HCT116 (cell line): Measurements from ENCODE around the gene ASCL5. TPM values are rescaled to one million over a fixed set of nuclear protein-coding genes. Genes with fewer than 3 reads are reported as not detected.

Source experiments
- ATAC-seq: fragments of 200-7000 bp; cut with Tn5 transposase; 2 replicates; pipeline ENCODE4 v1.9.1; 2020; ENCODE audit warnings: mild to moderate bottlenecking, moderate library complexity
- BruUV-seq: library from RNA; stranded (reverse); fragments of 400-500 nt; replicated peaks from 2 replicates; lab custom pipeline; 2021; lab: Mats Ljungman, UMichigan
- CTCF ChIA-PET: fragments of 300-600 bp; sonication (Branson Sonifier 250); formaldehyde crosslinking; loops from one replicate; lab custom pipeline; 2021; ENCODE audit warnings: antibody characterized with exemption; lab: Charles Lee
- POLR2A ChIA-PET: fragments of 300-600, 350-600 bp; sonication (Branson Sonifier 250); formaldehyde crosslinking; loops from one replicate; lab custom pipeline; 2021; ENCODE audit warnings: antibody characterized with exemption; lab: Charles Lee
- RAD21 ChIA-PET, 2 experiments: fragments of 300-600 bp; sonication (Branson Sonifier 250); formaldehyde crosslinking; loops; one replicate each; lab custom pipeline; 2023; ENCODE audit warnings: low total read pairs in 2 of 2; ENCODE audit not compliant: uncharacterized antibody in 2 of 2, unreplicated experiment in 2 of 2, low non-redundant PET in 1 of 2; lab: Charles Lee
- DNase-seq: peaks from one replicate; pipeline ENCODE4 v3.0.0-alpha.2; 2010; ENCODE audit warnings: low read depth, low spot score
- H2AFZ ChIP-seq: fragments of 200-600 bp; shearing (Covaris generic), sonication (generic); 2 replicates; pipeline ENCODE4 v1.6.1; 2017; ENCODE audit warnings: low read depth, mixed run types, mixed read lengths, antibody characterized with exemption, low read length; ENCODE audit not compliant: poor library complexity, severe bottlenecking
- H3K27ac ChIP-seq: 2 replicates; pipeline ENCODE4 v1.5.1; 2012; ENCODE audit warnings: low read depth, low read length
- H3K27me3 ChIP-seq: fragments of 200-600 bp; sonication (generic); 2 replicates; pipeline ENCODE4 v1.6.1; 2016; ENCODE audit warnings: mixed run types, low read length, mixed read lengths; ENCODE audit not compliant: insufficient read depth
- H3K36me3 ChIP-seq, 2 experiments: fragments of 200-500 bp in 1 of 2; fragments of 200-600 bp in 1 of 2; sonication (Bioruptor generic) in 1 of 2; sonication (generic) in 1 of 2; 2 replicates each; pipeline versions ENCODE4 v1.5.1 to v1.6.1; 2014 to 2016; ENCODE audit warnings: low read length in 2 of 2, inconsistent platforms in 1 of 2, mixed read lengths in 1 of 2, mixed run types in 1 of 2; ENCODE audit not compliant: insufficient read depth in 2 of 2, control insufficient read depth in 1 of 2
- H3K4me1 ChIP-seq, 2 experiments: fragments of 200-600 bp in 1 of 2; sonication (generic) in 1 of 2; 2 replicates each; pipeline versions ENCODE4 v1.5.1 to v1.6.1; 2012 to 2017; ENCODE audit warnings: low read length in 2 of 2, inconsistent platforms in 1 of 2, mild to moderate bottlenecking in 1 of 2, mixed read lengths in 1 of 2, mixed run types in 1 of 2, moderate library complexity in 1 of 2; ENCODE audit not compliant: insufficient read depth in 2 of 2, control insufficient read depth in 1 of 2
- H3K4me2 ChIP-seq: fragments of 200-600 bp; sonication (generic); 2 replicates; pipeline ENCODE4 v1.6.1; 2017; ENCODE audit warnings: mixed run types, low read length, mixed read lengths
- H3K4me3 ChIP-seq, 2 experiments: fragments of 200-600 bp in 1 of 2; sonication (generic) in 1 of 2; replicated peaks in 1 of 2; 2 replicates each; pipeline ENCODE4 v1.5.1; 2011 to 2016; ENCODE audit warnings: low read length in 2 of 2, control low read depth in 1 of 2, low read depth in 1 of 2, mild to moderate bottlenecking in 1 of 2, mixed read lengths in 1 of 2, mixed run types in 1 of 2
- H3K79me2 ChIP-seq: fragments of 200-600 bp; sonication (generic); 2 replicates; pipeline ENCODE4 v1.6.1; 2017; ENCODE audit warnings: mild to moderate bottlenecking, mixed run types, low read length, moderate library complexity, mixed read lengths; ENCODE audit not compliant: insufficient read depth
- H3K9ac ChIP-seq: fragments of 200-600 bp; sonication (generic); 2 replicates; pipeline ENCODE4 v1.6.1; 2016; ENCODE audit warnings: low read length, mixed read lengths
- H3K9me2 ChIP-seq: fragments of 200-600 bp; sonication (generic), shearing (Covaris generic); 2 replicates; pipeline ENCODE4 v1.6.1; 2017; ENCODE audit warnings: mixed run types, mild to moderate bottlenecking, moderate library complexity; ENCODE audit not compliant: insufficient read depth
- H3K9me3 ChIP-seq, 2 experiments: fragments of 200-500 bp in 1 of 2; fragments of 200-600 bp in 1 of 2; sonication (Bioruptor generic) in 1 of 2; sonication (generic) in 1 of 2; 2 replicates each; pipeline ENCODE4 v1.6.1; 2014 to 2017; ENCODE audit warnings: low read length in 2 of 2, mixed read lengths in 2 of 2, inconsistent platforms in 1 of 2, low read depth in 1 of 2, mild to moderate bottlenecking in 1 of 2, mixed run types in 1 of 2, moderate library complexity in 1 of 2; ENCODE audit not compliant: control insufficient read depth in 1 of 2, insufficient read depth in 1 of 2
- H4K20me1 ChIP-seq: fragments of 200-600 bp; sonication (generic), shearing (Covaris generic); 2 replicates; pipeline ENCODE4 v1.6.1; 2017; ENCODE audit warnings: mixed run types, mild to moderate bottlenecking, moderate library complexity; ENCODE audit not compliant: insufficient read depth
- CBX3 ChIP-seq: IDR thresholded peaks from 2 replicates; pipeline ENCODE4 v1.6.1; 2012; ENCODE audit warnings: low read depth
- EGR1 ChIP-seq: IDR thresholded peaks from 2 replicates; pipeline ENCODE4 v1.6.1; 2012; ENCODE audit warnings: low read depth
- ELF1 ChIP-seq: IDR thresholded peaks from 2 replicates; pipeline ENCODE4 v1.6.1; 2012; ENCODE audit warnings: low read depth, borderline replicate concordance
- EZH2 ChIP-seq: fragments of 200-600 bp; sonication (generic); IDR thresholded peaks from 2 replicates; pipeline ENCODE4 v1.6.1; 2017; ENCODE audit warnings: antibody characterized with exemption, mixed run types
- EZH2phosphoT487 ChIP-seq: fragments of 200-600 bp; IDR thresholded peaks from 2 replicates; pipeline ENCODE4 v1.6.1; 2018; ENCODE audit warnings: antibody characterized with exemption, borderline replicate concordance
- FOSL1 ChIP-seq: IDR thresholded peaks from 2 replicates; pipeline ENCODE4 v1.6.1; 2012; ENCODE audit warnings: low read depth
- POLR2A ChIP-seq: IDR thresholded peaks from 2 replicates; pipeline ENCODE4 v1.7.0; 2011; ENCODE audit warnings: borderline replicate concordance; ENCODE audit not compliant: insufficient read depth, insufficient read length; ENCODE audit errors: extremely low read depth
- POLR2AphosphoS5 ChIP-seq: IDR thresholded peaks from 2 replicates; pipeline ENCODE4 v1.6.1; 2011; ENCODE audit warnings: mild to moderate bottlenecking, low read depth, low read length, moderate library complexity
- RAD21 ChIP-seq: IDR thresholded peaks from 2 replicates; pipeline ENCODE4 v1.6.1; 2012; ENCODE audit warnings: low read depth, mild to moderate bottlenecking
- REST ChIP-seq: IDR thresholded peaks from 2 replicates; pipeline ENCODE4 v1.6.1; 2012; ENCODE audit warnings: low read depth
- SIN3A ChIP-seq: IDR thresholded peaks from 2 replicates; pipeline ENCODE4 v1.6.1; 2012; ENCODE audit warnings: low read depth
- SP1 ChIP-seq: IDR thresholded peaks from 2 replicates; pipeline ENCODE4 v1.6.1; 2012; ENCODE audit warnings: low read depth
- SRF ChIP-seq: IDR thresholded peaks from 2 replicates; pipeline ENCODE4 v1.6.1; 2012; ENCODE audit warnings: low read depth
- TCF7L2 ChIP-seq: IDR thresholded peaks from 2 replicates; pipeline ENCODE4 v1.7.0; 2011; ENCODE audit warnings: borderline replicate concordance, inconsistent platforms; ENCODE audit not compliant: insufficient read depth, insufficient read length; ENCODE audit errors: extremely low read depth
- YY1 ChIP-seq: IDR thresholded peaks from 2 replicates; pipeline ENCODE4 v1.6.1; 2011; ENCODE audit warnings: low read length, low read depth, moderate library complexity, mild to moderate bottlenecking; ENCODE audit not compliant: insufficient replicate concordance; ENCODE audit errors: extremely low read depth
- intact Hi-C: fragments of 100-400 bp; cut with micrococcal nuclease; formaldehyde crosslinking; loops from 2 replicates; pipeline ENCODE4 v1.10.0; 2022
- total RNA-seq: library from RNA; stranded (reverse); gene quantifications from one replicate; pipeline ENCODE4 v1.2.1, GENCODE V29; 2021; ENCODE audit not compliant: unreplicated experiment
- TF ChIP-seq, protein P1 (sequence below): IDR thresholded peaks from 2 replicates; pipeline ENCODE4 v1.6.1; 2012

ASCL5 gene
- total RNA-seq, 1 experiment from 2014 or later: 0.15 TPM

DNA sequence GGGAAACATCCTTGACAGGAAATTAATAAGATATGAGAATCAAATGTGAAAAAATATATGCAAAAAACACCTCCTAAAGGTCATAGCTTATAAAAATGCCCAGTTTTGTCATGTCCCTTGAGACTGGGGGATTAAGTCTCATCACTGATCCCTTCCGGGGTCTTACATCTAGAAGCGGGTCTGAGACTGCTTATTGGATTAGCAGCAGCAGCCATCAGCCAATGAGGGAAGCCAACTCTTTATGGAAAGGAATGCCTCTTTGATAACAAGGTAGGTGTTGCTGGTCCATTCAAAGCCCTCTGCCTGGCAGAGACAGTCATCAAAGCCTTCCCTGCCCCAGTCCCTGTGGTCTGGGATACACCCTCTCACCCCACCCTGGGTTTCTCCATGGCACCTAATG lies 10.9 kb downstream of the ASCL5 start:
- RAD21 ChIA-PET: no interaction called here
- Histone ChIP-seq H3K27me3 (0 out of 2 replicates have a peak, but pooled peaks cover 4% of the 10 kb centered on the region), H3K79me2 (no peaks in the 10 kb centered on the region)

GRCh38 chr1:201115390-201115937 lies 11.5 kb downstream of the ASCL5 start:
- Histone ChIP-seq H3K27ac (no peak overlapping the region), H3K9me3 (no peaks in the 10 kb centered on the region), H3K27me3 (0 out of 2 replicates have a peak, but pooled peaks cover 2% of the 10 kb centered on the region), H2AFZ (no peak overlapping the region), H4K20me1 (no peaks in the 10 kb centered on the region), H3K9ac (peak overlapping the region; percentile 84), H3K79me2 (no peaks in the 10 kb centered on the region), H3K4me1 (peaks cover 6 to 20% of the 10 kb centered on the region in 2 experiments; a peak in 3 of 4 replicates), H3K4me2 (peak overlapping the region; percentile 83), H3K36me3 (no peaks in the 10 kb centered on the region), H3K9me2 (no peaks in the 10 kb centered on the region), H3K4me3 (peak overlapping the region; percentile 78 to 86)
- POLR2A ChIA-PET: interaction anchor here (1.2 to 1.4 kb wide), 2 partner anchors 11 to 29 kb away, joined by 3 to 5 read pairs; partner anchors contain the start of gene ASCL5
- BruUV-seq: no TSS peak
- intact Hi-C loops: no loop called here
- DNase-seq (no peak), ATAC-seq (no peak)
- RAD21 ChIA-PET: interaction anchor here in 1 of 2 experiments (2.1 kb wide), 1 partner anchor 29 kb away, joined by 14 read pairs; no protein-coding TSS in a partner anchor
- CTCF ChIA-PET: interaction anchor here (1.1 to 4.0 kb wide), 5 partner anchors 29 to 556 kb away, joined by 3 to 55 read pairs (median 4); no protein-coding TSS in a partner anchor
- TF ChIP-seq TCF7L2: no peak
- TF ChIP-seq EGR1: no peak
- no peak for TF ChIP-seq FOSL1
- no peak for TF ChIP-seq SP1
- TF ChIP-seq SRF: no peak
- no peak for TF ChIP-seq POLR2A
- no peak for TF ChIP-seq SIN3A
- TF ChIP-seq, protein P1, sequence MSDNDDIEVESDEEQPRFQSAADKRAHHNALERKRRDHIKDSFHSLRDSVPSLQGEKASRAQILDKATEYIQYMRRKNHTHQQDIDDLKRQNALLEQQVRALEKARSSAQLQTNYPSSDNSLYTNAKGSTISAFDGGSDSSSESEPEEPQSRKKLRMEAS: no peak
- no peak for TF ChIP-seq CBX3
- no peak for TF ChIP-seq RAD21
- no peak for TF ChIP-seq POLR2AphosphoS5
- TF ChIP-seq ELF1: no peak
- TF ChIP-seq REST: no peak
- no peak for TF ChIP-seq EZH2
- no peak for TF ChIP-seq YY1

More for the DNA sequence above, 10.9 kb downstream of the ASCL5 start:
- H3K9ac ChIP-seq: no peak overlapping the region
- H3K9me2 ChIP-seq: no peaks in the 10 kb centered on the region
- ChIA-PET POLR2A (no interaction called here), CTCF (interaction anchor here (0.7 to 4.0 kb wide), 5 partner anchors 30 to 557 kb away, joined by 3 to 55 read pairs (median 3); no protein-coding TSS in a partner anchor)
- H4K20me1 ChIP-seq: no peaks in the 10 kb centered on the region
- no peak overlapping the region for H3K4me3 ChIP-seq
- H2AFZ ChIP-seq: no peak overlapping the region
- no peaks in the 10 kb centered on the region for H3K9me3 ChIP-seq
- TF ChIP-seq EZH2phosphoT487 (no peak), FOSL1 (no peak)
- peaks cover 6 to 20% of the 10 kb centered on the region in 2 experiments; a peak in 3 of 4 replicates for H3K4me1 ChIP-seq
- BruUV-seq: TSS peak; percentile 40
- intact Hi-C loops: no loop called here
- H3K4me2 ChIP-seq: no peak overlapping the region
- no peaks in the 10 kb centered on the region for H3K36me3 ChIP-seq
- ATAC-seq (no peak), DNase-seq (no peak)
- no peak overlapping the region for H3K27ac ChIP-seq
